NCI-H128 (cell line): ENCODE results near the gene FGF13.

Experiments
- DNase-seq: peaks from one replicate; lab custom pipeline; 2025; ENCODE audit not compliant: unreplicated experiment; lab: John Stamatoyannopoulos, UW

Gene FGF13

GRCh38 chrX:138711399-138712347 lies at the start of gene FGF13:
Gene FGF13 (minus strand): TSS chrX:138711717. CDS start chrX:138711003, 714 bp downstream.
- DNase-seq, result no peak

- no peak for DNase-seq
Observed at GRCh38 chrX:138759217-138759943, 47.9 kb upstream of the FGF13 start.

- DNase-seq, result no peak
Observed at GRCh38 chrX:138756234-138756633, 44.7 kb upstream of the FGF13 start.

GRCh38 chrX:138754861-138755260 lies 43.3 kb upstream of the FGF13 start:
- no peak for DNase-seq

- DNase-seq, result no peak
Observed at GRCh38 chrX:138748480-138748879, 37.0 kb upstream of the FGF13 start.

GRCh38 chrX:138745196-138745595 lies 33.7 kb upstream of the FGF13 start:
- DNase-seq, result no peak

GRCh38 chrX:138742217-138742616 lies 30.7 kb upstream of the FGF13 start:
- no peak for DNase-seq

- no peak for DNase-seq
Observed at GRCh38 chrX:138740341-138740740, 28.8 kb upstream of the FGF13 start.

- DNase-seq, result no peak
Observed at GRCh38 chrX:138723301-138723700, 11.8 kb upstream of the FGF13 start.

- DNase-seq, result no peak
Observed at GRCh38 chrX:138719396-138719795, 7.9 kb upstream of the FGF13 start.

- no peak for DNase-seq
Observed at GRCh38 chrX:138718941-138719340, 7.4 kb upstream of the FGF13 start.

GRCh38 chrX:138710866-138711341 lies 613 bp downstream of the FGF13 start:
- DNase-seq, result no peak

- DNase-seq, result no peak
Observed at GRCh38 chrX:138709886-138710791, 1.4 kb downstream of the FGF13 start.

GRCh38 chrX:138708268-138708667 lies 3.2 kb downstream of the FGF13 start:
- DNase-seq, result no peak

- no peak for DNase-seq
Observed at GRCh38 chrX:138704596-138704995, 6.9 kb downstream of the FGF13 start.

GRCh38 chrX:138704101-138704500 lies 7.4 kb downstream of the FGF13 start:
- DNase-seq, result no peak

GRCh38 chrX:138692591-138692990 lies 18.9 kb downstream of the FGF13 start:
- no peak for DNase-seq

- no peak for DNase-seq
Observed at GRCh38 chrX:138691186-138691585, 20.3 kb downstream of the FGF13 start.

- DNase-seq, result no peak
Observed at GRCh38 chrX:138690591-138690990, 20.9 kb downstream of the FGF13 start.

- DNase-seq, result no peak
Observed at GRCh38 chrX:138683600-138683999, 27.9 kb downstream of the FGF13 start.

GRCh38 chrX:138669693-138670092 lies 41.8 kb downstream of the FGF13 start:
- no peak for DNase-seq
